K562 (cell line): ENCODE data around the gene NUCKS1. TPM values are rescaled to one million over a fixed set of nuclear protein-coding genes. Genes with fewer than 3 reads are reported as not detected.

Experiments used
- ATAC-seq: fragments of 200-7000 bp; cut with Tn5 transposase; 3 replicates; pipeline ENCODE4 v1.9.1; 2020; ENCODE audit warnings: moderate library complexity
- BruUV-seq: library from RNA; stranded (reverse); fragments of 400-500 nt; replicated peaks from 2 replicates; lab custom pipeline; 2021; lab: Mats Ljungman, UMichigan
- CTCF ChIA-PET: fragments of 300-600 bp; formaldehyde crosslinking; extraction: SDS; loops from one replicate; lab custom pipeline; 2021; ENCODE audit warnings: low intra/inter-chr PET ratio; lab: Yijun Ruan, JAX
- POLR2A ChIA-PET: fragments of 300-600, 350-650 bp; sonication (Branson Sonifier 250); formaldehyde crosslinking; extraction: SDS; loops from one replicate; lab custom pipeline; 2021; ENCODE audit warnings: antibody characterized with exemption, inconsistent platforms; lab: Yijun Ruan, JAX
- DNase-seq, 4 experiments: peaks; one replicate each; pipeline versions ENCODE4 v3.0.0 to v3.0.0-alpha.2; 2011 to 2018; ENCODE audit warnings: low spot score in 3 of 4, mixed read lengths in 3 of 4; ENCODE audit errors: extremely low read depth in 1 of 4
- FAIRE-seq: peaks from 2 replicates; lab custom pipeline; 2011; peaks lifted over from hg19 to GRCh38; lab: Jason Lieb, UNC
- H2AFZ ChIP-seq: 2 replicates; pipeline ENCODE4 v1.6.0; 2011; ENCODE audit warnings: low read depth, low read length, control low read depth, inconsistent platforms
- H3K27ac ChIP-seq: fragments of 200-600 bp; 3 replicates; pipeline ENCODE4 v1.8.0; 2011; ENCODE audit warnings: low read depth, mild to moderate bottlenecking, control low read depth, inconsistent platforms, low read length, moderate library complexity, mixed read lengths; ENCODE audit errors: extremely low read depth
- H3K27me3 ChIP-seq, 2 experiments: fragments of 300-600 bp in 1 of 2; 2 replicates in 1 of 2; 3 replicates in 1 of 2; pipeline versions ENCODE4 v1.6.0 to v1.8.0; 2011; ENCODE audit warnings: inconsistent platforms in 2 of 2, low read length in 2 of 2, mild to moderate bottlenecking in 1 of 2, mixed read lengths in 1 of 2, moderate library complexity in 1 of 2; ENCODE audit not compliant: control insufficient read depth in 2 of 2, insufficient read depth in 2 of 2
- H3K36me3 ChIP-seq: fragments of 300-600 bp; 3 replicates; pipeline ENCODE4 v1.8.0; 2011; ENCODE audit warnings: mild to moderate bottlenecking, low read length, inconsistent platforms; ENCODE audit not compliant: control insufficient read depth, insufficient read depth
- H3K4me1 ChIP-seq, 2 experiments: fragments of 200-600 bp in 1 of 2; replicated peaks in 1 of 2; 2 replicates in 1 of 2; 3 replicates in 1 of 2; pipeline versions ENCODE4 v1.5.1 to v1.8.0; 2011; ENCODE audit warnings: inconsistent platforms in 2 of 2, low read length in 2 of 2, mild to moderate bottlenecking in 1 of 2, mixed read lengths in 1 of 2, moderate library complexity in 1 of 2; ENCODE audit not compliant: control insufficient read depth in 2 of 2, insufficient read depth in 2 of 2
- H3K4me2 ChIP-seq: 2 replicates; pipeline ENCODE4 v1.6.1; 2011; ENCODE audit warnings: low read length, control low read depth, inconsistent platforms, mixed read lengths; ENCODE audit not compliant: insufficient read depth
- H3K4me3 ChIP-seq: fragments of 200-600 bp; sonication (generic), shearing (Covaris generic); 2 replicates; pipeline ENCODE4 v1.5.1; 2016; ENCODE audit warnings: control low read depth, inconsistent platforms
- H3K79me2 ChIP-seq: fragments of 200-600 bp; 3 replicates; pipeline ENCODE4 v1.8.0; 2011; ENCODE audit warnings: low read length, inconsistent platforms; ENCODE audit not compliant: control insufficient read depth, insufficient read depth
- H3K9ac ChIP-seq, 2 experiments: 2 replicates each; pipeline versions ENCODE4 v1.6.0 to v1.6.1; 2011; ENCODE audit warnings: low read depth in 2 of 2, low read length in 2 of 2, control low read depth in 1 of 2, inconsistent platforms in 1 of 2, mild to moderate bottlenecking in 1 of 2, mixed read lengths in 1 of 2; ENCODE audit not compliant: insufficient read depth in 1 of 2
- H3K9me1 ChIP-seq: one replicate; pipeline ENCODE4 v1.6.0; 2011; ENCODE audit warnings: inconsistent platforms, mild to moderate bottlenecking, low read length, moderate library complexity; ENCODE audit not compliant: control insufficient read depth, insufficient read depth
- H3K9me3 ChIP-seq: replicated peaks from 2 replicates; pipeline ENCODE4 v1.5.1; 2011; ENCODE audit warnings: low read depth, low read length, inconsistent platforms; ENCODE audit not compliant: control insufficient read depth, insufficient read depth
- H4K20me1 ChIP-seq: replicated peaks from 2 replicates; pipeline ENCODE4 v1.6.1; 2011; ENCODE audit warnings: low read length, inconsistent platforms, mixed read lengths; ENCODE audit not compliant: control insufficient read depth, insufficient read depth
- ADNP ChIP-seq: fragments of 200-800 bp; sonication (Bioruptor generic); IDR thresholded peaks from 2 replicates; pipeline ENCODE4 v1.6.1; 2016; ENCODE audit warnings: missing genetic modification characterization, missing compliant biosample characterization
- AFF1 ChIP-seq, 2 experiments: fragments of 450-650 bp; IDR thresholded peaks; 2 replicates each; pipeline ENCODE4 v1.6.1; 2018; ENCODE audit warnings: mild to moderate bottlenecking in 2 of 2, low read depth in 1 of 2; ENCODE audit not compliant: partially characterized antibody in 2 of 2
- CREB5 ChIP-seq: fragments of 250-450 bp; sonication (Bioruptor Pico); IDR thresholded peaks from 2 replicates; pipeline ENCODE4 v1.5.0; 2020; ENCODE audit warnings: mild to moderate bottlenecking
- KAT8 ChIP-seq: fragments of 450-650 bp; IDR thresholded peaks from 2 replicates; pipeline ENCODE4 v1.6.1; 2016; ENCODE audit warnings: low read depth, mild to moderate bottlenecking
- SMAD1 ChIP-seq: fragments of 150-350 bp; IDR thresholded peaks from 2 replicates; pipeline ENCODE4 v1.6.1; 2014; ENCODE audit warnings: low read length, low read depth; ENCODE audit not compliant: partially characterized antibody
- ZNF778 ChIP-seq: fragments of 450-650 bp; formaldehyde crosslinking; IDR thresholded peaks from 2 replicates; pipeline ENCODE4 v1.4.0; 2020; ENCODE audit warnings: mild to moderate bottlenecking, moderate library complexity
- WGBS: fragments of 100-300 bp; shearing (Covaris generic); methylation state at CpG from one replicate; pipeline ENCODE4 v1.1.6; 2016; ENCODE audit warnings: low coverage, mixed read lengths; ENCODE audit not compliant: insufficient coverage; ENCODE audit errors: missing lambda C conversion rate; 5-methylcytosine and 5-hydroxymethylcytosine counted together
- in situ Hi-C: fragments of 300-500 bp; cut with MboI; formaldehyde crosslinking; loops from 4 replicates; pipeline ENCODE4 v1.15.0; 2018; ENCODE audit warnings: inconsistent platforms, mixed read lengths
- intact Hi-C: fragments of 100-400 bp; cut with micrococcal nuclease; formaldehyde crosslinking; loops from 2 replicates; pipeline ENCODE4 v1.14.2; 2022
- polyA plus RNA-seq, 8 experiments: library from polyadenylated mRNA; depleted of rRNA in 4 of 8; stranded (reverse) in 5 of 8; unstranded in 3 of 8; fragments of >200 nt; fragmentation: Nextera tagmentation in 2 of 8; fragmentation: Illumina TruSeq in 1 of 8; extraction: Ambion mirVana in 2 of 8; extraction: Trizol in 1 of 8; gene quantifications; 2 replicates each; pipeline versions ENCODE4 v1.2.1 to v1.2.3, GENCODE V29; 2011 to 2014; ENCODE audit warnings: inconsistent platforms in 1 of 8, missing spikeins in 1 of 8
- total RNA-seq, 7 experiments: library from RNA; depleted of rRNA in 6 of 7; stranded (reverse); fragments of >200 nt in 6 of 7; fragmentation: Illumina TruSeq in 2 of 7; extraction: Trizol in 2 of 7; gene quantifications; 2 replicates each; pipeline versions ENCODE4 v1.2.1 to v1.2.3, GENCODE V29; 2011 to 2021; ENCODE audit warnings: low replicate concordance in 1 of 7
- TF ChIP-seq, protein P1 (sequence below): sonication (generic); formaldehyde crosslinking; IDR thresholded peaks from 2 replicates; pipeline ENCODE4 v1.8.0; 2023; ENCODE audit warnings: mild to moderate bottlenecking, missing genetic modification reagents
- TF ChIP-seq, protein P2 (sequence below): fragments of 250-450 bp; sonication (Bioruptor Pico); IDR thresholded peaks from 2 replicates; pipeline ENCODE4 v1.4.0; 2020; ENCODE audit warnings: mild to moderate bottlenecking, moderate library complexity

Gene NUCKS1
- total and polyA plus RNA-seq, 9 of the 15 experiments (the other 6 are each of a cell fraction or from before 2014, with no cell fraction given), result 66.7 to 244 (median 149) TPM

DNA sequence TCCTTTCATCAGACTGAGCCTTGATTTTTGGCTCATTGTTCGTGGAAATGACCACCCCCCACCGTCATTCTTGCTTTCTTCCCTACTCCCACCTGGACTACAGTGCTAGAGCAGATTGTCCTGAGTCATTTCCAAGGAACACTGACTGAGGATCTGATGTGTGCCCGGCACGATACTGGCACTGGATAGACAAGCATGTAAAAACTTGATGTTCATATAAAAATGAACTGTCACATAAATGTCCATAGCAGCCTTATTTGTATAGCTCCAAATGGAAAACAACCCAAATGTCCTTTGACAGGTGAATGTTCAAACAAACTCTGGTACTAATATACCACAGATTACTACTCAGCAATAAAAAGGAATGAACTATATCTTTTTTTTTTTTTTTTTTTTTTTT, 51.1 kb downstream of the NUCKS1 start:
- intact Hi-C loops, result no loop called here
- TF ChIP-seq CREB5 (CRISPR knock-in tag), result no peak
- TF ChIP-seq KAT8, result no peak
- no peak for TF ChIP-seq AFF1 (IDR thresholded peaks at IDR 0.05; ENCODE audit: low read depth in 1 of 2, partially characterized antibody in 2 of 2)
- TF ChIP-seq, protein P1, sequence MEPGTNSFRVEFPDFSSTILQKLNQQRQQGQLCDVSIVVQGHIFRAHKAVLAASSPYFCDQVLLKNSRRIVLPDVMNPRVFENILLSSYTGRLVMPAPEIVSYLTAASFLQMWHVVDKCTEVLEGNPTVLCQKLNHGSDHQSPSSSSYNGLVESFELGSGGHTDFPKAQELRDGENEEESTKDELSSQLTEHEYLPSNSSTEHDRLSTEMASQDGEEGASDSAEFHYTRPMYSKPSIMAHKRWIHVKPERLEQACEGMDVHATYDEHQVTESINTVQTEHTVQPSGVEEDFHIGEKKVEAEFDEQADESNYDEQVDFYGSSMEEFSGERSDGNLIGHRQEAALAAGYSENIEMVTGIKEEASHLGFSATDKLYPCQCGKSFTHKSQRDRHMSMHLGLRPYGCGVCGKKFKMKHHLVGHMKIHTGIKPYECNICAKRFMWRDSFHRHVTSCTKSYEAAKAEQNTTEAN (CRISPR knock-in tag), result no peak
- TF ChIP-seq ADNP (tag), result no peak
- TF ChIP-seq, protein P2, sequence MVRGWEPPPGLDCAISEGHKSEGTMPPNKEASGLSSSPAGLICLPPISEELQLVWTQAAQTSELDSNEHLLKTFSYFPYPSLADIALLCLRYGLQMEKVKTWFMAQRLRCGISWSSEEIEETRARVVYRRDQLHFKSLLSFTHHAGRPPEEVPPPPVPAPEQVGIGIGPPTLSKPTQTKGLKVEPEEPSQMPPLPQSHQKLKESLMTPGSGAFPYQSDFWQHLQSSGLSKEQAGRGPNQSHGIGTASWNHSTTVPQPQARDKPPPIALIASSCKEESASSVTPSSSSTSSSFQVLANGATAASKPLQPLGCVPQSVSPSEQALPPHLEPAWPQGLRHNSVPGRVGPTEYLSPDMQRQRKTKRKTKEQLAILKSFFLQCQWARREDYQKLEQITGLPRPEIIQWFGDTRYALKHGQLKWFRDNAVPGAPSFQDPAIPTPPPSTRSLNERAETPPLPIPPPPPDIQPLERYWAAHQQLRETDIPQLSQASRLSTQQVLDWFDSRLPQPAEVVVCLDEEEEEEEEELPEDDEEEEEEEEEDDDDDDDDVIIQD (CRISPR knock-in tag), result no peak
- no peak for TF ChIP-seq ZNF778 (CRISPR knock-in tag)
- TF ChIP-seq SMAD1, result no peak
- ATAC-seq (no peak), FAIRE-seq (no peak), DNase-seq (no peak)
- Histone ChIP-seq H2AFZ (no peak overlapping the region), H3K36me3 (peaks cover 3% of the 10 kb centered on the region; the same call in 1 of the 3 replicates), H4K20me1 (no peaks in the 10 kb centered on the region), H3K27me3 (no peaks in the 10 kb centered on the region), H3K4me3 (no peak overlapping the region), H3K4me2 (no peak overlapping the region), H3K9ac (no peak overlapping the region), H3K27ac (no peak overlapping the region), H3K79me2 (no peaks in the 10 kb centered on the region), H3K9me1 (no peaks in the 10 kb centered on the region), H3K9me3 (no peaks in the 10 kb centered on the region), H3K4me1 (no peaks in the 10 kb centered on the region; a peak in 2 of 5 replicates)
- BruUV-seq, result no TSS peak
- in situ Hi-C loops, result no loop called here
- WGBS, result 46% methylated on average over 4 of the region's 4 CpGs
- POLR2A ChIA-PET, result interaction anchor here (1.3 kb wide), 1 partner anchor 8 kb away, joined by 4 read pairs; no protein-coding TSS in a partner anchor
- CTCF ChIA-PET, result interaction anchor here (0.6 kb wide), 1 partner anchor 393 kb away, joined by 4 read pairs; no protein-coding TSS in a partner anchor
